Right ventricle myocardium inferior (tissue), 1 donor: ENCODE results near the gene FREM3. TPM values are rescaled to one million over a fixed set of nuclear protein-coding genes. Genes with fewer than 3 reads are reported as not detected.
A peak's percentile ranks its signal among the peaks of the same experiment; 100 is the strongest.

Source experiments
- ATAC-seq: fragments of 200-7000 bp; cut with Tn5 transposase; one replicate; pipeline ENCODE4 v1.9.1; 2020; ENCODE audit warnings: mild to moderate bottlenecking, moderate library complexity
- DNase-seq: peaks from one replicate; pipeline ENCODE4 v3.0.0; 2021; ENCODE audit errors: missing footprints
- intact Hi-C: fragments of 100-400 bp; cut with DNase I; formaldehyde crosslinking; loops from one replicate; pipeline ENCODE4 v1.11.0; 2022
- total RNA-seq: library from RNA; stranded (reverse); fragmentation: NEBNext Ultra II Directional; extraction: Animal tissue kit (Norgen Biotek cat#: 25700); gene quantifications from one replicate; pipeline ENCODE4 v1.2.1, GENCODE V29; 2021
- donor health status: DM: no; HTN: yes; CAD: no; lungs with severe emphysema.

The FREM3 gene
- total RNA-seq, 1 donor from 2014 or later, result not detected

- no peak for ATAC-seq
- intact Hi-C loops, result no loop called here
- no peak for DNase-seq
Measured at GRCh38 chr4:143599827-143600226, 100.6 kb downstream of the FREM3 start.

GRCh38 chr4:143598816-143599215 lies 101.7 kb downstream of the FREM3 start:
- intact Hi-C loops, result no loop called here
- ATAC-seq (no peak), DNase-seq (no peak)

- no peak for DNase-seq
- intact Hi-C loops, result no loop called here
- no peak for ATAC-seq
Measured at GRCh38 chr4:143597276-143597675, 103.2 kb downstream of the FREM3 start.

- no peak for DNase-seq
- intact Hi-C loops, result no loop called here
- ATAC-seq, result no peak
Measured at GRCh38 chr4:143587703-143588102, 112.8 kb downstream of the FREM3 start.

GRCh38 chr4:143586080-143586479 lies 114.4 kb downstream of the FREM3 start:
- intact Hi-C loops, result no loop called here
- ATAC-seq, result no peak
- DNase-seq, result no peak

GRCh38 chr4:143585548-143585947 lies 114.9 kb downstream of the FREM3 start:
- no peak for DNase-seq
- no peak for ATAC-seq
- intact Hi-C loops, result no loop called here

GRCh38 chr4:143581331-143581946 lies 119.0 kb downstream of the FREM3 start:
- ATAC-seq (no peak), DNase-seq (no peak)
- intact Hi-C loops, result no loop called here

GRCh38 chr4:143575331-143575730 lies 125.1 kb downstream of the FREM3 start:
- ATAC-seq, result no peak
- no peak for DNase-seq
- intact Hi-C loops, result no loop called here

- DNase-seq (no peak), ATAC-seq (no peak)
- intact Hi-C loops, result no loop called here
Measured at GRCh38 chr4:143564472-143564871, 136.0 kb downstream of the FREM3 start.

GRCh38 chr4:143559757-143560147 lies 140.7 kb downstream of the FREM3 start:
- intact Hi-C loops, result no loop called here
- no peak for ATAC-seq
- no peak for DNase-seq

GRCh38 chr4:143558823-143559756 lies 141.4 kb downstream of the FREM3 start:
- peak; percentile 78 for DNase-seq
- peak; percentile 91 for ATAC-seq
- intact Hi-C loops, result no loop called here

GRCh38 chr4:143558286-143558685 lies 142.2 kb downstream of the FREM3 start:
- DNase-seq, result no peak
- no peak for ATAC-seq
- intact Hi-C loops, result no loop called here

GRCh38 chr4:143555676-143556075 lies 144.8 kb downstream of the FREM3 start:
- intact Hi-C loops, result no loop called here
- no peak for ATAC-seq

GRCh38 chr4:143554728-143555597 lies 145.5 kb downstream of the FREM3 start:
- ATAC-seq (no peak), DNase-seq (no peak)
- intact Hi-C loops, result no loop called here

More at GRCh38 chr4:143555676-143556075, 144.8 kb downstream of the FREM3 start:
- no peak for DNase-seq

- intact Hi-C loops, result no loop called here
- DNase-seq (no peak), ATAC-seq (no peak)
Measured at GRCh38 chr4:143549928-143550327, 150.5 kb downstream of the FREM3 start.

- ATAC-seq (no peak), DNase-seq (no peak)
- intact Hi-C loops, result no loop called here
Measured at GRCh38 chr4:143539670-143540023, 160.8 kb downstream of the FREM3 start.

- DNase-seq (no peak), ATAC-seq (no peak)
- intact Hi-C loops, result no loop called here
Measured at GRCh38 chr4:143538979-143539669, 161.4 kb downstream of the FREM3 start.

GRCh38 chr4:143531788-143532491 lies 168.5 kb downstream of the FREM3 start:
- intact Hi-C loops, result no loop called here
- DNase-seq (no peak), ATAC-seq (no peak)
